ENCODE measurements around the gene CPSF4. TPM values are rescaled to one million over a fixed set of nuclear protein-coding genes. Genes with fewer than 3 reads are reported as not detected.

CPSF4 gene
- total RNA-seq, 2 donors from 2014 or later = 59.2 to 65.9 TPM

- ATAC-seq (replicated peaks in 1 of 2) (peak; percentile 2 to 3), DNase-seq (no peak)
- Mint-ChIP-seq H3K4me1 (ENCODE audit: low read depth) (peaks cover 44% of the 10 kb centered on the region), H3K27ac (peak overlapping the region; percentile 96), H3K9me3 (no peaks in the 10 kb centered on the region), H3K27me3 (ENCODE audit: low read depth) (no peaks in the 10 kb centered on the region), H3K4me3 (peak overlapping the region; percentile 95 to 98), H3K36me3 (ENCODE audit: insufficient read depth in 2 of 2) (peaks cover 6 to 15% of the 10 kb centered on the region in 2 donors)
These were observed 684 bp upstream of the CPSF4 start for GRCh38 chr7:99437946-99438572.

DNA sequence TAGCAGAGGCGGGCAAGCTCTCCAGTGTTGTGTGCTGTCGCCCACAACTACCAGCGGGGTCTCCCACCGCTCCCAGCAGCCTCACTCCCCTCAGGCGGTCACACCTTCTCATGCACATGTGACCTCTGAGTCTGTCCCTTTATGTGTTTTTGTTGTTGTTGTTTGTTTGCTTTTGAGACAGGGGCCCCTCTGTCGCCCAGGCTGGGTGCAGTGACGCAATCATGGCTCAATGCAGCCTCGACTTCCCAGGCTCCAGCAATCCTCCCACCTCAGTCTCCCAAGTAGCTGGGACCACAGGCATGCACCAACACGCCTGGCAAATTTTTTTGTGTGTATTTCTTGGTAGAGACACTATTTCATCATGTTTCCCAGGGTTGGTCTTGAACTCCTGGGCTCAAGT, 1.5 kb downstream of the CPSF4 start:
- Mint-ChIP-seq H3K27ac (peak overlapping the region; percentile 99), H3K36me3 (ENCODE audit: insufficient read depth in 2 of 2) (peaks cover 8 to 22% of the 10 kb centered on the region in 2 donors), H3K4me3 (peak overlapping the region; percentile 95 to 98), H3K9me3 (no peaks in the 10 kb centered on the region), H3K4me1 (ENCODE audit: low read depth) (peaks cover 43% of the 10 kb centered on the region), H3K27me3 (ENCODE audit: low read depth) (no peaks in the 10 kb centered on the region)
- ATAC-seq (replicated peaks in 1 of 2) (no peak), DNase-seq (no peak)

DNA sequence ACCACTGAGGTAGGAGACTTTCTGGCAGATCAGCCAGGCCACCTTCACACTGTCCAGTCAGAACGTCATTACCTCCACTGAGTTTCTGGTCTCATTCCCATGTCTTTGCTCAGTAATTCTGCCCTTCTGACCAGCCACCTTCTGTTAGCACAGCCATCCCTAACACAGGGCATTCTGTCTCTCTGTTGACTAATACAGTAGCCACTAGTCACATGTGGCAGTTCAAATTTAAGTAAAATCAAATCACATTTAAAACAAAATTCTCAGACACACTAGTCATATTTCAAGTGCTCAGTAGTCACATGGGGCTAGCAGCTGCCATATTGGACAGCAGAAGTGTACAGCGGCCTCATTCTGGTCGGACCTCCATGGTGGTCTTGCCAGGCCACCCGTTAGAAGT, 7.4 kb downstream of the CPSF4 start:
- peaks cover 12% of the 10 kb centered on the region for H3K4me1 Mint-ChIP-seq (ENCODE audit: low read depth)
- H3K9me3 Mint-ChIP-seq = no peaks in the 10 kb centered on the region
- no peak overlapping the region for H3K27ac Mint-ChIP-seq
- H3K36me3 Mint-ChIP-seq (ENCODE audit: insufficient read depth in 2 of 2) = peaks cover 2 to 35% of the 10 kb centered on the region in 2 donors
- H3K4me3 Mint-ChIP-seq = no peak overlapping the region
- no peak for DNase-seq
- no peak for ATAC-seq (replicated peaks in 1 of 2)
- H3K27me3 Mint-ChIP-seq (ENCODE audit: low read depth) = no peaks in the 10 kb centered on the region

DNA sequence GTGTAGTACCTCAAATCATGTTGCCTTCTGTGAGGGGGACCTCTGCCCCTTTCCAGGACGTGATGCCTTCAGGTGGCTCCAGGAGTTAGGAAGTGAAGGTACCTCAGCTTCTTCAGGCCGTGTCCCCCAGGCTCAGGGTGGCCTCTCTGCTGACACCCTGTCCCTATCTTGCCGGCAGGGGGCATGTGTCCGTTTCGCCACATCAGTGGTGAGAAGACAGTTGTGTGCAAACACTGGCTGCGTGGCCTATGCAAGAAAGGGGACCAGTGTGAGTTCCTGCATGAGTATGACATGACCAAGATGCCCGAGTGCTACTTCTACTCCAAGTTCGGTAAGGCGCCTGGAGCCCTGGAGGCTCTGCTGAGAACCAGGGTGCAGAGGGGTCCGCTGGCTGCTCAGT, 9.2 kb downstream of the CPSF4 start:
- peaks cover 2 to 35% of the 10 kb centered on the region in 2 donors for H3K36me3 Mint-ChIP-seq (ENCODE audit: insufficient read depth in 2 of 2)
- no peak overlapping the region for H3K4me3 Mint-ChIP-seq
- H3K27me3 Mint-ChIP-seq (ENCODE audit: low read depth) = no peaks in the 10 kb centered on the region
- no peak overlapping the region for H3K27ac Mint-ChIP-seq
- H3K4me1 Mint-ChIP-seq (ENCODE audit: low read depth) = peaks cover 5% of the 10 kb centered on the region
- ATAC-seq (replicated peaks in 1 of 2) (no peak), DNase-seq (no peak)
- no peaks in the 10 kb centered on the region for H3K9me3 Mint-ChIP-seq

- peaks cover 3 to 31% of the 10 kb centered on the region in 2 donors for H3K36me3 Mint-ChIP-seq (ENCODE audit: insufficient read depth in 2 of 2)
- no peak overlapping the region for H3K27ac Mint-ChIP-seq
- no peak overlapping the region for H3K4me3 Mint-ChIP-seq
- DNase-seq (no peak), ATAC-seq (replicated peaks in 1 of 2) (no peak)
- H3K4me1 Mint-ChIP-seq (ENCODE audit: low read depth) = no peaks in the 10 kb centered on the region
- no peaks in the 10 kb centered on the region for H3K9me3 Mint-ChIP-seq
- no peaks in the 10 kb centered on the region for H3K27me3 Mint-ChIP-seq (ENCODE audit: low read depth)
These were observed 10.1 kb downstream of the CPSF4 start for GRCh38 chr7:99448855-99449254.

DNA sequence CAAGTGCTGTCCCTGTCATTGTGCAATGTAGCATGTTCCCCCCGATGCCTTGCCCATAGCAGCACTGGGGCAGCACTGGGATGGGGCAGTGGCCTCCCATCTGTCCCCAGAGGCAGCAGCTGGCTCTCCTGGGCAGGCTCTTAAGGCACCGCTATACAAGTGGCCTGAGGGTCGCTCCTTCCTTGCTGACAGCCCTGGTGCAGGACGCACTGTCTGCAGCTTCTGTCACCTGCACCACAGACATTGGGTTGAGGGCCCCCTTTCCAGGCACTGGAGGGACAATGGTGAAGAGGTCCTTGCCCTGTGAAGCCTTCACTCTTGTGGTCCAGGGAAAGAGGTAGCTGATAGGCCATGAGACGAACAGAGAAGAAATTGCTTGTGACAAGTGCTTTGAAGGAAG, 10.6 kb downstream of the CPSF4 start:
- H3K36me3 Mint-ChIP-seq (ENCODE audit: insufficient read depth in 2 of 2) = peaks cover 1 to 29% of the 10 kb centered on the region in 2 donors
- H3K27ac Mint-ChIP-seq = no peak overlapping the region
- DNase-seq (no peak), ATAC-seq (replicated peaks in 1 of 2) (no peak)
- H3K4me1 Mint-ChIP-seq (ENCODE audit: low read depth) = no peaks in the 10 kb centered on the region
- no peak overlapping the region for H3K4me3 Mint-ChIP-seq
- H3K27me3 Mint-ChIP-seq (ENCODE audit: low read depth) = no peaks in the 10 kb centered on the region
- H3K9me3 Mint-ChIP-seq = no peaks in the 10 kb centered on the region

DNA sequence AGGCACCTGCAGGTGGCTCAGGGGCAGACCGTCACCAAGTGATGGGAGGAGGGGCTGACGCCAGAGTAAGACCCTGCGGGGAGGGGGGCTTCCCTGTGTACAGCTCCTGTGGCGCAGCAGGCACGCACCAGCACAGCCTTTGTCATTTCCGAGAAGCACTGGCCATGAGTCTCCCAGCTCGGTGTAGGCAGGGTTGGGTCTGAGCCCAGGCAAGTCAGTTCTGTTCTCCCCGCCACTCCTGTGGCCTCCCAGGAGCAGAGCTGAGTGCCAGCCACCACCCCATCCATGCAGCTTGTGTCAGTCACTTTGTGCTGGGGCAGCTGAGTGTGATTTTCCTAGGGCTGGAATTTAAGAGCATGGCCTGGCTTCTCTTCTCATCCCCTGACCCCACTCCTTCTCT, 13.2 kb downstream of the CPSF4 start:
- no peaks in the 10 kb centered on the region for H3K27me3 Mint-ChIP-seq (ENCODE audit: low read depth)
- no peaks in the 10 kb centered on the region for H3K9me3 Mint-ChIP-seq
- H3K36me3 Mint-ChIP-seq (ENCODE audit: insufficient read depth in 2 of 2) = peaks cover 1 to 18% of the 10 kb centered on the region in 2 donors
- no peak overlapping the region for H3K27ac Mint-ChIP-seq
- H3K4me1 Mint-ChIP-seq (ENCODE audit: low read depth) = no peaks in the 10 kb centered on the region
- ATAC-seq (replicated peaks in 1 of 2) = no peak
- DNase-seq = no peak
- no peak overlapping the region for H3K4me3 Mint-ChIP-seq

GRCh38 chr7:99452541-99452940, 13.8 kb downstream of the CPSF4 start:
- Mint-ChIP-seq H3K27ac (no peak overlapping the region), H3K4me3 (no peak overlapping the region), H3K9me3 (no peaks in the 10 kb centered on the region), H3K4me1 (ENCODE audit: low read depth) (no peaks in the 10 kb centered on the region), H3K27me3 (ENCODE audit: low read depth) (no peaks in the 10 kb centered on the region), H3K36me3 (ENCODE audit: insufficient read depth in 2 of 2) (peaks cover 1 to 22% of the 10 kb centered on the region in 2 donors)
- DNase-seq = no peak
- no peak for ATAC-seq (replicated peaks in 1 of 2)

- ATAC-seq (replicated peaks in 1 of 2) = no peak
These were observed 14.4 kb downstream of the CPSF4 start for GRCh38 chr7:99453105-99453504.

DNA sequence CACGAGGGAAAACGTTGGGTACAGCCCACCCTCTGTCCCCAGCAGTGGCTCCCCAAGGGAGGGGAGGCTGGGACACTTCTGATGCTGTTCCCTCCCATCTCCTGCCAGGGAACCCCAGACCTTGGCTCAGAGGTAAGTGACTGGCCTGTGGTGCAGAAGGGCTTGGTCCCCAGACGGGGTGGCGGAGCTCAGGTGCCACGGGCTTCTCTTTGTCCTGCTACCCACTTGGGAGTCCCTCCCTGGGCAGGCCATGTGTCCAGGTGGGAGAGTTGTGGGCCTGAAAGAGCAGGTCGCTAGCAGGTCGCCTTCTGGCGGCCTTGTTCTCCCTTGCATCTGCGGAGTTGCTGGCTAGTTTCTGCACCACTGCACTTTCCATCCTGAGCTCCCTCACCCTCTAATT, 17.1 kb downstream of the CPSF4 start:
- Mint-ChIP-seq H3K4me3 (no peak overlapping the region), H3K27me3 (ENCODE audit: low read depth) (no peaks in the 10 kb centered on the region), H3K36me3 (ENCODE audit: insufficient read depth in 2 of 2) (peaks cover 1 to 16% of the 10 kb centered on the region in 2 donors), H3K9me3 (no peaks in the 10 kb centered on the region), H3K4me1 (ENCODE audit: low read depth) (peaks cover 23% of the 10 kb centered on the region), H3K27ac (no peak overlapping the region)
- no peak for DNase-seq
- no peak for ATAC-seq (replicated peaks in 1 of 2)

More at GRCh38 chr7:99453105-99453504, 14.4 kb downstream of the CPSF4 start:
- no peak overlapping the region for H3K27ac Mint-ChIP-seq
- DNase-seq = no peak
- no peak overlapping the region for H3K4me3 Mint-ChIP-seq
- peaks cover 1 to 19% of the 10 kb centered on the region in 2 donors for H3K36me3 Mint-ChIP-seq (ENCODE audit: insufficient read depth in 2 of 2)
- no peaks in the 10 kb centered on the region for H3K9me3 Mint-ChIP-seq
- no peaks in the 10 kb centered on the region for H3K4me1 Mint-ChIP-seq (ENCODE audit: low read depth)
- no peaks in the 10 kb centered on the region for H3K27me3 Mint-ChIP-seq (ENCODE audit: low read depth)

- H3K27ac Mint-ChIP-seq = no peak overlapping the region
- DNase-seq (no peak), ATAC-seq (replicated peaks in 1 of 2) (no peak)
- H3K4me3 Mint-ChIP-seq = no peak overlapping the region
- H3K27me3 Mint-ChIP-seq (ENCODE audit: low read depth) = no peaks in the 10 kb centered on the region
- peaks cover 1 to 13% of the 10 kb centered on the region in 2 donors for H3K36me3 Mint-ChIP-seq (ENCODE audit: insufficient read depth in 2 of 2)
- H3K9me3 Mint-ChIP-seq = no peaks in the 10 kb centered on the region
- H3K4me1 Mint-ChIP-seq (ENCODE audit: low read depth) = peaks cover 24% of the 10 kb centered on the region
These were observed 17.5 kb downstream of the CPSF4 start for GRCh38 chr7:99456288-99456687.

DNA sequence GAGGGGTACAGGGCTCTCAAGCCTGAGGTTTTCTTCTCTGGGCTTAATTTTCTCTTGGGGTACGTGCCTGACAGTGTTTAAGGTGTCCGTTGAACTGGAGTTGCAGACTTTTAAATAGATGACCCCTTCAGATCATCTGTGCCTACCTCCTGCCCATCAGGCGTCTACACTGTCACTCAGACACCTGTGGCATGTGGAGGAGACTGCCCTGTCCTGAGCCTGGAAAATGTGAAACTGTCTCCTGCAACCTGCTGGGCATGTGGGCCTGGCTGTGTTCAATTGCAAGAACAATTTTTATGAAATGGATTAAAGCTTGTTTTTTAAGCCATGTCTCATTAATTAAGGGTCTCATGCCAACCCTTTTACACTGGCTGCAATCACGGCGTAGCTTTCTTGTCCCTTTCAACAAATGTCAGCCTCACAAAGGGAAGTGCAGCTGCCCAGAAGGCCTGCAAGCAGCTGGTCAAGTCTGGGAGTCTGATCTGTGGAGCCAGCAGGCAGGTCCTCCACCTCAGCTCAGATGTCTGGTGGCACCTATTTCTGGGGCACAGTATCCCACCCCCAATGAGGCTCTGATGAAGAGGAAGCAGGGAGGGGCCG, 18.4 kb downstream of the CPSF4 start:
- no peak overlapping the region for H3K4me3 Mint-ChIP-seq
- ATAC-seq (replicated peaks in 1 of 2) (no peak), DNase-seq (no peak)
- H3K27me3 Mint-ChIP-seq (ENCODE audit: low read depth) = no peaks in the 10 kb centered on the region
- no peaks in the 10 kb centered on the region for H3K9me3 Mint-ChIP-seq
- H3K27ac Mint-ChIP-seq = no peak overlapping the region
- H3K36me3 Mint-ChIP-seq (ENCODE audit: insufficient read depth in 2 of 2) = peaks cover 1 to 13% of the 10 kb centered on the region in 2 donors
- H3K4me1 Mint-ChIP-seq (ENCODE audit: low read depth) = peaks cover 24% of the 10 kb centered on the region

- ATAC-seq (replicated peaks in 1 of 2) (no peak), DNase-seq (no peak)
- H3K36me3 Mint-ChIP-seq (ENCODE audit: insufficient read depth in 2 of 2) = peaks cover 2 to 14% of the 10 kb centered on the region in 2 donors
- H3K4me3 Mint-ChIP-seq = no peak overlapping the region
- H3K27me3 Mint-ChIP-seq (ENCODE audit: low read depth) = no peaks in the 10 kb centered on the region
- H3K4me1 Mint-ChIP-seq (ENCODE audit: low read depth) = peaks cover 30% of the 10 kb centered on the region
- H3K9me3 Mint-ChIP-seq = no peaks in the 10 kb centered on the region
- H3K27ac Mint-ChIP-seq = no peak overlapping the region
These were observed 19.1 kb downstream of the CPSF4 start for GRCh38 chr7:99457650-99458493.

All from activated T-cell treated with anti-CD3 and anti-CD28 coated beads, Interleukin-2, amount 50 U/mL, for 72 hours (primary cell).